HUES6 (cell line): Measurements from ENCODE around the gene ERBB2.
"Not testable (repeated sequence)": the region's sequence is repeated elsewhere in the genome, so short reads cannot be mapped to it uniquely, and the experiment has no call there.

Experiments
- H3K27ac ChIP-seq: 2 replicates; pipeline ENCODE4 v1.7.0; 2013; ENCODE audit warnings: low read depth, mild to moderate bottlenecking, low read length, inconsistent platforms
- H3K27me3 ChIP-seq: 2 replicates; pipeline ENCODE4 v1.6.1; 2013; ENCODE audit warnings: low read length; ENCODE audit not compliant: control insufficient read depth, insufficient read depth
- H3K36me3 ChIP-seq: 2 replicates; pipeline ENCODE4 v1.6.1; 2013; ENCODE audit warnings: low read length; ENCODE audit not compliant: control insufficient read depth, insufficient read depth
- H3K4me1 ChIP-seq: 2 replicates; pipeline ENCODE4 v1.6.1; 2013; ENCODE audit warnings: low read length; ENCODE audit not compliant: control insufficient read depth, insufficient read depth
- H3K4me3 ChIP-seq: 2 replicates; pipeline ENCODE4 v1.5.1; 2013; ENCODE audit warnings: low read depth, low read length
- H3K9ac ChIP-seq: one replicate; pipeline ENCODE4 v1.6.1; 2013; ENCODE audit warnings: mild to moderate bottlenecking, low read length
- H3K9me3 ChIP-seq: 2 replicates; pipeline ENCODE4 v1.6.1; 2013; ENCODE audit warnings: low read depth, low read length; ENCODE audit not compliant: control insufficient read depth, insufficient read depth

The ERBB2 gene

GRCh38 chr17:39742856-39743436, 43.1 kb downstream of the ERBB2 start:
- Histone ChIP-seq H3K36me3 (peaks cover 52% of the 10 kb centered on the region), H3K27ac (no peak overlapping the region), H3K9ac (no peak overlapping the region), H3K4me1 (peaks cover 20% of the 10 kb centered on the region), H3K27me3 (peaks cover 7% of the 10 kb centered on the region; the same call in 1 of the 2 replicates), H3K9me3 (no peaks in the 10 kb centered on the region), H3K4me3 (no peak overlapping the region)

GRCh38 chr17:39744075-39744835, 44.4 kb downstream of the ERBB2 start:
- H3K4me3 ChIP-seq = no peak overlapping the region
- H3K9me3 ChIP-seq = no peaks in the 10 kb centered on the region
- no peak overlapping the region for H3K27ac ChIP-seq
- H3K9ac ChIP-seq = no peak overlapping the region
- peaks cover 20% of the 10 kb centered on the region for H3K4me1 ChIP-seq
- no peaks in the 10 kb centered on the region; the same call in 1 of the 2 replicates for H3K27me3 ChIP-seq
- H3K36me3 ChIP-seq = peaks cover 52% of the 10 kb centered on the region

GRCh38 chr17:39744836-39745215, 45.0 kb downstream of the ERBB2 start:
- peaks cover 52% of the 10 kb centered on the region for H3K36me3 ChIP-seq
- H3K4me3 ChIP-seq = no peak overlapping the region
- H3K9ac ChIP-seq = no peak overlapping the region
- H3K4me1 ChIP-seq = peaks cover 17% of the 10 kb centered on the region
- no peak overlapping the region for H3K27ac ChIP-seq
- no peaks in the 10 kb centered on the region; the same call in 1 of the 2 replicates for H3K27me3 ChIP-seq
- H3K9me3 ChIP-seq = no peaks in the 10 kb centered on the region

DNA sequence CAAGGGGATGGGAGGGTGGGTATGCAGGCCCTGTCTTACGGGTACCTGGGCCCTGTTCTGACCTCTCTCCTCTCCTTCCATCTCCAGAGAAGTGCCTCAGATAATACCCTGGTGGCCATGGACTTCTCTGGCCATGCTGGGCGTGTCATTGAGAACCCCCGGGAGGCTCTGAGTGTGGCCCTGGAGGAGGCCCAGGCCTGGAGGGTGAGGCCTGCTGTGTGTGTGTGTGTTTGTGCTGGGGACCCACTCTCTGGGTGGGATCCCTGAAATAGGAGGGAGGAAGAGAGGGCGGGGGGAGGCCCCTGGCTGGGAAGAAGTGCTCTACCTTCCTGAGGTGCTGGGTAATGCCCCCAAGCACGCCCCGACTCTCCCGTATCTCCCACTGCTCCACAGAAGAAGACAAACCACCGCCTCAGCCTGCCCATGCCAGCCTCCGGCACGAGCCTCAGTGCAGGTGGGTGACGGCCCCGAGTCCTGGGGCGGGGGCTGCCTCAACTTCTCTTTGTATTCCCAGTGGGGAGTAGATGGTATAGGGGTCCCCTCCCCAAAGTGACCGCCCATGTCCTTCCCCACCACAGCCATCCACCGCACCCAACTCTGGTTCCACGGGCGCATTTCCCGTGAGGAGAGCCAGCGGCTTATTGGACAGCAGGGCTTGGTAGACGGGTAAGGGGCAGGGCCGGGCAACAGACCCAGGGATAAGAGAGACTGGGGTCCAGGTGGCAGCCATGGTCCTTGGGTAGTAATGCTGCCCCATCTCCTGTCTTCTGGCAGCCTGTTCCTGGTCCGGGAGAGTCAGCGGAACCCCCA, 45.7 kb downstream of the ERBB2 start:
- no peaks in the 10 kb centered on the region for H3K27me3 ChIP-seq
- H3K36me3 ChIP-seq = peaks cover 52% of the 10 kb centered on the region

GRCh38 chr17:39746145-39746461, 46.2 kb downstream of the ERBB2 start:
- Histone ChIP-seq H3K9ac (no peak overlapping the region), H3K27me3 (no peaks in the 10 kb centered on the region), H3K9me3 (no peaks in the 10 kb centered on the region), H3K4me3 (no peak overlapping the region), H3K27ac (no peak overlapping the region), H3K36me3 (peaks cover 52% of the 10 kb centered on the region), H3K4me1 (peaks cover 18% of the 10 kb centered on the region)

More for the DNA sequence above, 45.7 kb downstream of the ERBB2 start:
- H3K4me1 ChIP-seq = peaks cover 17% of the 10 kb centered on the region
- H3K27ac ChIP-seq = no peak overlapping the region
- H3K9me3 ChIP-seq = no peaks in the 10 kb centered on the region
- H3K4me3 ChIP-seq = no peak overlapping the region
- H3K9ac ChIP-seq = no peak overlapping the region

GRCh38 chr17:39747745-39748144, 47.9 kb downstream of the ERBB2 start:
- no peaks in the 10 kb centered on the region for H3K27me3 ChIP-seq
- peaks cover 22% of the 10 kb centered on the region for H3K4me1 ChIP-seq
- no peaks in the 10 kb centered on the region for H3K9me3 ChIP-seq
- H3K36me3 ChIP-seq = peaks cover 49% of the 10 kb centered on the region
- no peak overlapping the region for H3K4me3 ChIP-seq
- no peak overlapping the region for H3K27ac ChIP-seq
- no peak overlapping the region for H3K9ac ChIP-seq

DNA sequence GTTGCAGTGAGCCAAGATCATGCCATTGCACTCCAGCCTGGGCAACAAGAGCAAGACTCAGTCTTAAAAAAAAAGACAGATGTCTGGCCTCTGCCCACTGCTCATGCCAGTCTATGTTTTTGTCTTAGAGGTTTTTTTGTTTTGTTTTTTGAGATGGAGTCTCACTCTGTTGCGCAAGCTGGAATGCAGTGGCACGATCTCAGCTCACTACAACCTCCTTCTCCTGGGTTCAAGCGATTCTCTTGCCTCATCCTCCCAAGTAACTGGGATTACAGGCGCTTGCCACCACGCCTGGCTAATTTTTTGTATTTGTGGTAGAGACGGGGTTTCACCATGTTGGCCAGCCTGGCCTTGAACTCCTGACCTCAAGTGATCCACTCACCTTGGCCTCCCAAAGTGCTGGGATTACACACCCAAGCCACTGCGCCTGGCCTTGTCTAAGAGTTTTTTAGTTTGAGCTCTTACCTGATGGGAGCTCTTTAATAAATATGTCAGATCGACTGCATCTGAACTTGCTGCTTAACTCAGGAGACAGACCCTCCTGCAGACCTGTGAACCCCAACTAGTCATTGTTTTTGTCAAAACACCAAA, 48.7 kb downstream of the ERBB2 start:
- not testable (repeated sequence) for H3K9me3 ChIP-seq, H3K4me3 ChIP-seq, H3K9ac ChIP-seq, H3K27ac ChIP-seq, H3K27me3 ChIP-seq
- H3K36me3 ChIP-seq = peaks cover 42% of the 10 kb centered on the region
- peaks cover 28% of the 10 kb centered on the region for H3K4me1 ChIP-seq

DNA sequence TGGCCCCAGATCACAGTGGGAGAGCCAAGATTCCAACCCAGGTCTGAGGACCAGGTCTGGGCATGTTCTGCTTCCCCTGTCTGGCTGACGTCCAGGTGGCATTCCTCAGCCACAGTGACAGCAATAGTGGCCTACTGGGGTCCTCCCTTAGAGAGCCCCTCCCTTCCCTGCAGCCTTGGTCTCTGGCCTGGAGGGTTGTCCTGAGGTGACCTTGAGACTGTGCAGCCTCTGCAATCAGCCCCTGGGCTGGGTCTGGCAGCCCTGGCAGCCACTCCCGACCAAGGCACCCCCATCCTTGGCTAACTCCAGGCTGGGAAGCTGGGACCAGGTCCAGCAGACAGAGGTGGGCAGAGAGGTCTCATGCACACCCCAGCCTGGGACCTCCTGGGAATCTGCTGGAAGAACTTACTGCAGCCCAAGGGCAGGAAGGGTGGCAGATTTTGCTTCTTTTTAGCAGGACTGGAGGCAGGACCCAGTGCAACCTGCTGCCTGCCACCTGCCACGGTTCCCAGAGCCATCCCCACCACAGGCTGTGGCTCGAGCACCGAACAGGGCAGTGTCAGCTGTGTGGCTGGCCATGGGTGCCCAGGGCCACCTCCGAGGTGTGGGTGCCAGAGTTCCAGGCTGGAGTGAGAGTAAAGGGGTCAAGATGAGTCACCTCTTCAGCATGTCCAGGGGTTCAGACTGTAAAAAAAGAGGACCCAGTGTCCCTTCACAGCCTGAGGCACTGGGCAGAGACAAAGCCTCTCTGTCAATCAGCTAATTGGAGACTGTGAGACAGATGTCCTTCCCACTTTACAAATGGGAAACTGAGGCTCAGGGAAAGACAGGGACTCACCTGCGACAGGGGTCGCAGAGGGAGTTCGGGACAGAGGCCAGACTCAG, 50.5 kb downstream of the ERBB2 start:
- peaks cover 25% of the 10 kb centered on the region for H3K36me3 ChIP-seq
- no peak overlapping the region for H3K4me3 ChIP-seq
- no peaks in the 10 kb centered on the region for H3K27me3 ChIP-seq
- peaks cover 35% of the 10 kb centered on the region for H3K4me1 ChIP-seq
- H3K9ac ChIP-seq = no peak overlapping the region
- H3K9me3 ChIP-seq = no peaks in the 10 kb centered on the region
- 0 out of 2 replicates have a peak overlapping the region, but pooled peaks have one; percentile 30 for H3K27ac ChIP-seq

- H3K9me3 ChIP-seq = no peaks in the 10 kb centered on the region
- H3K4me1 ChIP-seq = peaks cover 42% of the 10 kb centered on the region
- H3K4me3 ChIP-seq = no peak overlapping the region
- peaks cover 17% of the 10 kb centered on the region; the same call in 1 of the 2 replicates for H3K36me3 ChIP-seq
- no peak overlapping the region for H3K9ac ChIP-seq
- H3K27me3 ChIP-seq = no peaks in the 10 kb centered on the region
- H3K27ac ChIP-seq = no peak overlapping the region
Measured at GRCh38 chr17:39751016-39751543, 51.2 kb downstream of the ERBB2 start.

GRCh38 chr17:39751637-39752036, 51.8 kb downstream of the ERBB2 start:
- no peaks in the 10 kb centered on the region for H3K9me3 ChIP-seq
- no peak overlapping the region for H3K4me3 ChIP-seq
- peaks cover 44% of the 10 kb centered on the region for H3K4me1 ChIP-seq
- H3K9ac ChIP-seq = no peak overlapping the region
- H3K36me3 ChIP-seq = peaks cover 14% of the 10 kb centered on the region; the same call in 1 of the 2 replicates
- H3K27ac ChIP-seq = no peak overlapping the region
- no peaks in the 10 kb centered on the region for H3K27me3 ChIP-seq
